GM19438 (cell line): ENCODE measurements around the gene DMXL2.
"Not testable (repeated sequence)": the region's sequence is repeated elsewhere in the genome, so short reads cannot be mapped to it uniquely, and the experiment has no call there.

ENCODE experiments used
- ATAC-seq: cut with Tn5 transposase; IDR thresholded peaks from one replicate; pipeline ENCODE4 v1.9.1; 2021; ENCODE audit warnings: low read depth; ENCODE audit not compliant: unreplicated experiment

DMXL2 gene

DNA sequence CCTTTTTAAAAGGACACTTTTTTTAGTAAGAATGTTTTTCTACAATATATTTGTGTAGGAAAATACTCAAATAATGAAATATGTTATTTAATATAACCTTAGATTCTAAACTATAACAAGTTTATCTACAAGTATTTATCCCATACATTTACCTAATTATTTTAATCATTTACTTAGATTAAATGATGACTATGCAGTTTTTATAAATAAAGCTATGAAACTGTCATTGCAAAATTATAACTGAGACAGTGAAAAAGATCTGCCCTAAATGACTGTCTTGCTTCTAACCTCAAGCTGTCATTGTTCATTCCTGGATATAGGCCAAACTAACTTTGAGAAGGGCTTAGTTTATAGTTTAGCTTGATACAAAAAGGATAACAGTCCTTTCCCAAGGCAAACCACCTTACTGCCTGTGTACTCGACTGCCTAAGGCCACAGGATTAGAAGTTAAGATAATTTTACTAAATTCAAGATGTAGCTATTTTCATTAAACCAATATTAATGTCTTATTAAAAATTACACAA is 197.0 kb downstream of the DMXL2 start:
- no peak for ATAC-seq

DNA sequence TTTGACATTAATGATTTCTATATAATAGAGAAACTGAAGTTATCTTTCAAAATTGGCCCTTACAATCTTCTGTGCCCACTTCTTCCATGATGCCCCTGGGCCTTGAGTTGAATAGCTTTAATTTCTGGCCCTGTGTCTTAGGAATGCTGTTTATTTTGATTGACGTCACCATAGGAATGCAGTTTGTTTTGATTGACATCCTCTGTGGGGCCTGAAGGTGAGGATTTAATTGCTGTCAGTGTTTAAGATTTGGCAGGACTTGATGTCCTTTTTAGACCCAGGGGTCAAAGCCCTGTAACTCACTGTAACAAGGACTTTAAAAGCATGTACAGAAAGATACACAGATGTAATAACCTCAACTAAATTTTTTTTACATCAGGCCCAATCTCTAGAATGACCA is 197.8 kb downstream of the DMXL2 start:
- no peak for ATAC-seq

- ATAC-seq, result not testable (repeated sequence)
These were observed 199.5 kb downstream of the DMXL2 start for GRCh38 chr15:51423040-51423439.

GRCh38 chr15:51416129-51416528 is 206.4 kb downstream of the DMXL2 start:
- ATAC-seq, result no peak

DNA sequence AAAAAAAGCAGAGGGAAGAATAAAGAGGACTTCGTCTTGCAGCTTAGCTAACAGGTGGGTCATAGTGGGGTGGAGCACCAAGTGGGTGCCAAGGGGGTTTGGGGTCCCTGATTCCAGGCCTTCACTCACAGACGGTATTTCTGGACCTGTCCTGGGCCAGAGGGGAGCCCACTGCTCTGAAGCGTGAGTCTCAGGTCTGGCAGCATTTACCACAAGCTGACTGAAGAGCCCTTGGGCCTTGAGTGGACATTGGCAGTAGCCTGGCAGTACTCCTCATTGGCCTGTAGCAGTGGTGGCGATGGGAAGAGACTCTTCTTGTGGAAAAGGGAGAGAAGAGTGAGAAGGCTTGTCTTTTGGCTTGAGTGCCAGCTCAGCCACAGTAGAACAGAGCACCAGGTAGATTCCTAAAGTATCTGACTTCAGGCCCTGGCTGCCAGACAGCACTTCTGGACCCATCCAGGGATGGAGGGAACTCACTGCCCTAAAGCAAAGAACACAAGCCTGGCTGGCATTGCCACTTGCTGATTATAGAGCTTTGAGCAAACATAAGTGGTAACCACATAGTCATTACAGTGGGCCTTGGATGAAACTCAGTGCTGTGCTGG is 208.2 kb downstream of the DMXL2 start:
- ATAC-seq, result no peak

DNA sequence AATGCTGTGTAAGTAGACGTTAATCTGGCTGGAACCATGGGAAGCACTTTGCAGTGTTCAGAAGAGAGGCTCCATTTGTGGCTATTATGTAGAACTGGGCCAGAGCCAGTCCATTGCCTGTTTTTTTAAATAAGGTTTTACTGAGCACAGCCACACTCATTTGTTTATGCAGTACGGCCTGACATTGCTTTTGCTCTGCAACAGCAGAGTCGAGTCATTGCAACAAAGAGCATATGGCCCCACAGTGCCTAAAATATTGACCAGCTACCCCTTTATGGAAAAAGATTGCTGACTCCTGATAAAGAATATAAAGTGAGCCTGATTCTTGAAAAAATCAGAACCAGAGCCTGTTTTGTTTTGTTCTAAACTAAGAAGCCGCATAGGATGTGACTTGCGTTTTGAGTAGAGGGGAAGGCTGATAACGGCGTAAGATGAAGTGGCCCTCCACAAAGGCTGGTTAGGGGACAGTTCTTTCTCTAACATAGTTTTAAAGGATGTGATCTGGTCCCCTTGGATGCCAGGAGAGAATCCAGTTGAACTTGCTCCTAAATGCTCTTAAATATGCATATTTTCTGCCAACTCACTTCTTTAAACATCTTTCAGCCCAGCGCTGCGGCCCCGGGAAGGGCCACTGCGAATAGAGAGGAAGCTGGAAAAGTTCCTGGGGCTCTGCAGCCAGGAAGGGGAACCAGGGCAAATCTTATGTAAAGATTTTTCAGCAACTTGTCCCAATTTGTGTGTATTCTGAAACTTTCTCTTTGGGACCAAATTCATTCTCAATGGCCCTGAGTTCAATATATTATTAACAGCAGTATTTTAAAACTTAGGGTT is 216.7 kb downstream of the DMXL2 start:
- ATAC-seq, result no peak

- ATAC-seq, result no peak
These were observed 218.4 kb downstream of the DMXL2 start for GRCh38 chr15:51403946-51404695.

- ATAC-seq, result no peak
These were observed 219.3 kb downstream of the DMXL2 start for GRCh38 chr15:51403072-51403878.

DNA sequence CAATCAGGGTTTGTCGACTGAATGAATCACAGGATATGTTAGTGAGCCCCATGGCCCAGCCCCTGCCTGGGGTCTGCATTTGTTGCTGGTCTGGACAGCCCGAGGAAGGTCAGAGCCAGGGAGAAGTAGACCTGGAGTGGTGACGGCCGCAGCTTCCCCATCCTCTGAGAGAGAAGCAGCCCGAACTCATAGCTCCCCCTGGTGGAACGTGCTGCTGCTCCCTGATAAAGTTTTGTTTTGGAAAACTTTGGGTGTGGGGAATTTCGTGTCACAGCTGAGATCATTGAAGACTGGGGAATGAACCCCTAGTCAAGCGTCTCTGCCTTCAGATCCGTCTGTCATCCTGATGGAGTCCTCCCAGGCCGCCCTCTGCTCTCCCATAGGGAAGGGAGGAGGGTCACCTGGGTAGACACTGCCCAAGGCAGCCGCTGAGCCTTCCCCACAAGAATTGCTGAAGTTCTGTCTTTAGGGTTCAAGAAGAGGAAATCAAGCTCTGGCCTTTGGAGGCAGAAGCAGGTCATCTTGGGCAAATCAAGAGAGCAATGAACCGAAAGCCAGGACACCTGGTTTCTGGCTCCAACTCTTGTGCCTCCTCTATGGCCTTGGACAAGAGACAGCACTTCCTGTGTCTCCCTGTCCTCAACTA is 220.6 kb downstream of the DMXL2 start:
- ATAC-seq, result no peak

DNA sequence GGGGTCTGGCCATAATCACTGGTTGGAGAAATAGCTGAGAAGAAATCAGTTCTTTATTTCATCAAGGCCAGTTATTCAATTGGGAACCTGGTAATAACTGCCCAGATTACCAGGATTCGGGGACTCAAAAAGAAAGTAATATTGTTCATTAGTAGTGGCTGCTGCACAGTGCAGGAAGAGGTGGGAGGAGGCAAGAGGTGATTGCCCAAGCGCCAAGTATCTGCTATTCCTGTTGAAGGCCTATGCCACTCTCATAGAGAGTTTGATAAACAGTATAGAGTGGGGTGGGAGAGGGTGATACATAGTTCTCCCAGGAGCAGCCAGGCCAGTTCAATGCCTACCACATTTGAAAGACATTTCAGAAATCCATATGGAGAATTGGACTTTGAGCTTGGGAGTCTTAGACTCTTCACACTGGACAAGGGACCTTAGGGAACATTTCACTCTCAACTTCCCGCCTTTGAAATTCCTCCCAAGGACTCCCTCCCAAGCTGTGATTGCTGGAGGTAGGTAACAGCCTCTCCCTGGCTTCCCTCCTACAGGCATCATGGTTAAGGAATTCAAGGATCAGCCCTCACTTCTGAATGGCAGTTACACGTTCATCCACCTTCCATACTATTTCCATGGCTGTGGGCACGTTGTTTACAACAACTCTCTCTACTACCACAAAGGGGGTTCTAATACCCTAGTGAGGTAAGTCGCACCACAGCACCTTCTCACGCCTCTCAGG is 221.4 kb downstream of the DMXL2 start:
- ATAC-seq, result no peak

DNA sequence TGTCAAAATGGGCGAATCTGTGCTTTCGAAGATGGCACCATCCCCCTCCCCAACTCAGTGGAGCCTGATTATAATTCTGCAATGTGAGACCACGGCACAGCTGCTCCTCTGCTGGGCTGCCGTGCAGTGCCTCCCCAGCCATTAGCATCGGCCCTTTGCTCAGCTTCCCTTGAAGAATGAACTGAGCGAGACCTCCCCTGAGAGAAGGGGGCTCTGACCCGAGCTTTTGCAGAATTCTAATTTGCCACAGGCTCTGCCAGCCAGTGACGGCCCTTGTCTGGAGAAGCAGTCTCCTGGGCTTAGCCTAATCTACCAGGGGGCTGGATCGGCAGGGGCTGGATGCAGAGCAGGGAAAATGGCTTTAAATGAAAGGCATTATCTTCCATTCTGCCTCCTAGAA is 223.9 kb downstream of the DMXL2 start:
- ATAC-seq, result no peak
